ENCODE data around the gene EDC4.

Gene EDC4

DNA sequence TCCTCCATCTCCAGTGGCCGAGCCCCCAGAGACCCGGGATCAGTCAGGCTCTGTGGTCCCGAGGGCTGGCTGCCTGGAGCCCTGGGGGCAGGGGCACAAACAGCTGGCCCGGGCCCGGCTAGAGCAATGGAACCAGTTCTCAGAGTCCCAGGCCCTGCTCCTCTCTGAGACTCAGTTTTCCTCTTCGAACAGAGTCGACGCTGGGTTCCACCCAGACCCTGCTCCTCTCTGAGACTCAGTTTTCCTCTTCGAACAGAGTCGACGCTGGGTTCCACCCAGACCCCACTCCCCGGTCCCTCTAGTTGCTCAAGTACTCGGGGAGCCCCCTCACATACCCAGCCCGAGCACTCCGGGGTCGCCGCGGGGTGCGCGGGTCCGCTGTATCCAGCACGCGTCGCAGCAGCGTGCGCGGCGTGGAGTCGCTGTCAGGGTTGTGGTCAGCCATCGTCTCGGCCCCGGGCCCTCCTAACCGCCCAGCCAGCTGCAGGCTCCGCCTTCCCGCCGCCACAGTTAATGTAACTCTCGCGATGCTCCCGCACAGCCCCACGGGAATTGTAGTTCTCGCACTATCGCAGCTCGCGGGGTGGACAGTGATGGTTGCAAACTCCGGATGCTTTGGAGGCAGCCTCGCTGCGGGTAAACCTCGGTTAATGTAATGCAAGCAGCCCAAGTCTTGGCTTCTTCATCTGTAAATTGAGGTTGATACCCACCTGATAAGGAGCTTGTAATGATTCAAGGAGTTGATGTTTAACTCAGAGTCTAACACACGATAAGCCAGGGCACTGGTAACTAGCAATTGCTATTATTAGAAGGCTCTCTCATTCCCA, 39.2 kb upstream of the EDC4 start:
- ATAC-seq = peak; percentile 99
- TF ChIP-seq RARB (CRISPR knock-in tag; IDR thresholded peaks at IDR 0.05) (no peak), TCF4 (CRISPR knock-in tag; IDR thresholded peaks at IDR 0.05; ENCODE audit: borderline replicate concordance) (no peak), ZFP30 (CRISPR knock-in tag; IDR thresholded peaks at IDR 0.05) (no peak), ZC3H10 (CRISPR knock-in tag; IDR thresholded peaks at IDR 0.05) (no peak), ESRRG (CRISPR knock-in tag; IDR thresholded peaks at IDR 0.05) (no peak), TOX (CRISPR knock-in tag; IDR thresholded peaks at IDR 0.05; ENCODE audit: borderline replicate concordance) (no peak), ARNTL (CRISPR knock-in tag; IDR thresholded peaks at IDR 0.05; ENCODE audit: borderline replicate concordance, low read depth) (no peak), CSDC2 (CRISPR knock-in tag; IDR thresholded peaks at IDR 0.05) (no peak), SNAI2 (CRISPR knock-in tag; IDR thresholded peaks at IDR 0.05) (no peak), ZNF565 (CRISPR knock-in tag; conservative IDR thresholded peaks at IDR 0.05; ENCODE audit: low read depth) (no peak), GLIS3 (CRISPR knock-in tag; IDR thresholded peaks at IDR 0.05) (no peak), ZNF8 (CRISPR knock-in tag; IDR thresholded peaks at IDR 0.05) (no peak), BACH2 (CRISPR knock-in tag; IDR thresholded peaks at IDR 0.05; ENCODE audit: borderline replicate concordance) (no peak), ZNF70 (CRISPR knock-in tag; IDR thresholded peaks at IDR 0.05) (no peak), PPARA (CRISPR knock-in tag; IDR thresholded peaks at IDR 0.05; ENCODE audit: borderline replicate concordance) (no peak)
- TF ChIP-seq, protein P1, sequence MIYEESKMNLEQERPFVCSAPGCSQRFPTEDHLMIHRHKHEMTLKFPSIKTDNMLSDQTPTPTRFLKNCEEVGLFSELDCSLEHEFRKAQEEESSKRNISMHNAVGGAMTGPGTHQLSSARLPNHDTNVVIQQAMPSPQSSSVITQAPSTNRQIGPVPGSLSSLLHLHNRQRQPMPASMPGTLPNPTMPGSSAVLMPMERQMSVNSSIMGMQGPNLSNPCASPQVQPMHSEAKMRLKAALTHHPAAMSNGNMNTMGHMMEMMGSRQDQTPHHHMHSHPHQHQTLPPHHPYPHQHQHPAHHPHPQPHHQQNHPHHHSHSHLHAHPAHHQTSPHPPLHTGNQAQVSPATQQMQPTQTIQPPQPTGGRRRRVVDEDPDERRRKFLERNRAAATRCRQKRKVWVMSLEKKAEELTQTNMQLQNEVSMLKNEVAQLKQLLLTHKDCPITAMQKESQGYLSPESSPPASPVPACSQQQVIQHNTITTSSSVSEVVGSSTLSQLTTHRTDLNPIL (CRISPR knock-in tag; IDR thresholded peaks at IDR 0.05; ENCODE audit: low read depth) = no peak
- TF ChIP-seq, protein P2, sequence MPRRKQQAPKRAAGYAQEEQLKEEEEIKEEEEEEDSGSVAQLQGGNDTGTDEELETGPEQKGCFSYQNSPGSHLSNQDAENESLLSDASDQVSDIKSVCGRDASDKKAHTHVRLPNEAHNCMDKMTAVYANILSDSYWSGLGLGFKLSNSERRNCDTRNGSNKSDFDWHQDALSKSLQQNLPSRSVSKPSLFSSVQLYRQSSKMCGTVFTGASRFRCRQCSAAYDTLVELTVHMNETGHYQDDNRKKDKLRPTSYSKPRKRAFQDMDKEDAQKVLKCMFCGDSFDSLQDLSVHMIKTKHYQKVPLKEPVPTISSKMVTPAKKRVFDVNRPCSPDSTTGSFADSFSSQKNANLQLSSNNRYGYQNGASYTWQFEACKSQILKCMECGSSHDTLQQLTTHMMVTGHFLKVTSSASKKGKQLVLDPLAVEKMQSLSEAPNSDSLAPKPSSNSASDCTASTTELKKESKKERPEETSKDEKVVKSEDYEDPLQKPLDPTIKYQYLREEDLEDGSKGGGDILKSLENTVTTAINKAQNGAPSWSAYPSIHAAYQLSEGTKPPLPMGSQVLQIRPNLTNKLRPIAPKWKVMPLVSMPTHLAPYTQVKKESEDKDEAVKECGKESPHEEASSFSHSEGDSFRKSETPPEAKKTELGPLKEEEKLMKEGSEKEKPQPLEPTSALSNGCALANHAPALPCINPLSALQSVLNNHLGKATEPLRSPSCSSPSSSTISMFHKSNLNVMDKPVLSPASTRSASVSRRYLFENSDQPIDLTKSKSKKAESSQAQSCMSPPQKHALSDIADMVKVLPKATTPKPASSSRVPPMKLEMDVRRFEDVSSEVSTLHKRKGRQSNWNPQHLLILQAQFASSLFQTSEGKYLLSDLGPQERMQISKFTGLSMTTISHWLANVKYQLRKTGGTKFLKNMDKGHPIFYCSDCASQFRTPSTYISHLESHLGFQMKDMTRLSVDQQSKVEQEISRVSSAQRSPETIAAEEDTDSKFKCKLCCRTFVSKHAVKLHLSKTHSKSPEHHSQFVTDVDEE (CRISPR knock-in tag; IDR thresholded peaks at IDR 0.05) = no peak
- TF ChIP-seq, protein P3, sequence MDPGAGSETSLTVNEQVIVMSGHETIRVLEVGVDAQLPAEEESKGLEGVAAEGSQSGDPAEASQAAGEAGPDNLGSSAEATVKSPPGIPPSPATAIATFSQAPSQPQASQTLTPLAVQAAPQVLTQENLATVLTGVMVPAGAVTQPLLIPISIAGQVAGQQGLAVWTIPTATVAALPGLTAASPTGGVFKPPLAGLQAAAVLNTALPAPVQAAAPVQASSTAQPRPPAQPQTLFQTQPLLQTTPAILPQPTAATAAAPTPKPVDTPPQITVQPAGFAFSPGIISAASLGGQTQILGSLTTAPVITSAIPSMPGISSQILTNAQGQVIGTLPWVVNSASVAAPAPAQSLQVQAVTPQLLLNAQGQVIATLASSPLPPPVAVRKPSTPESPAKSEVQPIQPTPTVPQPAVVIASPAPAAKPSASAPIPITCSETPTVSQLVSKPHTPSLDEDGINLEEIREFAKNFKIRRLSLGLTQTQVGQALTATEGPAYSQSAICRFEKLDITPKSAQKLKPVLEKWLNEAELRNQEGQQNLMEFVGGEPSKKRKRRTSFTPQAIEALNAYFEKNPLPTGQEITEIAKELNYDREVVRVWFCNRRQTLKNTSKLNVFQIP (CRISPR knock-in tag; IDR thresholded peaks at IDR 0.05; ENCODE audit: borderline replicate concordance, low read depth) = no peak
- TF ChIP-seq, protein P4, sequence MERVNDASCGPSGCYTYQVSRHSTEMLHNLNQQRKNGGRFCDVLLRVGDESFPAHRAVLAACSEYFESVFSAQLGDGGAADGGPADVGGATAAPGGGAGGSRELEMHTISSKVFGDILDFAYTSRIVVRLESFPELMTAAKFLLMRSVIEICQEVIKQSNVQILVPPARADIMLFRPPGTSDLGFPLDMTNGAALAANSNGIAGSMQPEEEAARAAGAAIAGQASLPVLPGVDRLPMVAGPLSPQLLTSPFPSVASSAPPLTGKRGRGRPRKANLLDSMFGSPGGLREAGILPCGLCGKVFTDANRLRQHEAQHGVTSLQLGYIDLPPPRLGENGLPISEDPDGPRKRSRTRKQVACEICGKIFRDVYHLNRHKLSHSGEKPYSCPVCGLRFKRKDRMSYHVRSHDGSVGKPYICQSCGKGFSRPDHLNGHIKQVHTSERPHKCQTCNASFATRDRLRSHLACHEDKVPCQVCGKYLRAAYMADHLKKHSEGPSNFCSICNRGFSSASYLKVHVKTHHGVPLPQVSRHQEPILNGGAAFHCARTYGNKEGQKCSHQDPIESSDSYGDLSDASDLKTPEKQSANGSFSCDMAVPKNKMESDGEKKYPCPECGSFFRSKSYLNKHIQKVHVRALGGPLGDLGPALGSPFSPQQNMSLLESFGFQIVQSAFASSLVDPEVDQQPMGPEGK (CRISPR knock-in tag; IDR thresholded peaks at IDR 0.05; ENCODE audit: borderline replicate concordance) = no peak

DNA sequence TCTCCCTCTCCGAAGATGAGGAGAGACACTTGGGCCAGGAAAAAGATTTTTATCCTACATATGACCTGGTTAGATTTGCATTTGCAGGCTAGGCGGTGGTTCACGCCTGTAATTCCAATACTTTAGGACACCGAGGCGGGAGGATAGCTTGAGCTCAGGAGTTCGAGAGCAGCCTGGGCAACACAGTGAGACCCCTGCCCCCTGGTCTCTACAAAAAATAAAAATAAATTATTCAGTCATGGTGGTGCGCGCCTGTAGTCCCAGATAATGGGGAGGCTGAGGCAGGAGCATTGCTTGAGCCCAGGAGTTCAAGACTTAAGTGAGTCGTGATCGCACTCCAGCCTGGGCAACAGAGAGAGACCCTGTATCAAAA, 38.6 kb upstream of the EDC4 start:
- no peak for ATAC-seq
- TF ChIP-seq PPARA (CRISPR knock-in tag; IDR thresholded peaks at IDR 0.05; ENCODE audit: borderline replicate concordance) (no peak), ZNF565 (CRISPR knock-in tag; conservative IDR thresholded peaks at IDR 0.05; ENCODE audit: low read depth) (no peak), RARB (CRISPR knock-in tag; IDR thresholded peaks at IDR 0.05) (no peak), OSR1 (CRISPR knock-in tag; IDR thresholded peaks at IDR 0.05) (no peak), ZNF8 (CRISPR knock-in tag; IDR thresholded peaks at IDR 0.05) (no peak), ZFP3 (CRISPR knock-in tag; IDR thresholded peaks at IDR 0.05) (no peak), ISL1 (CRISPR knock-in tag; IDR thresholded peaks at IDR 0.05) (no peak), ZC3H10 (CRISPR knock-in tag; IDR thresholded peaks at IDR 0.05) (no peak), TCF4 (CRISPR knock-in tag; IDR thresholded peaks at IDR 0.05; ENCODE audit: borderline replicate concordance) (no peak), ARNTL (CRISPR knock-in tag; IDR thresholded peaks at IDR 0.05; ENCODE audit: borderline replicate concordance, low read depth) (no peak), GLIS3 (CRISPR knock-in tag; IDR thresholded peaks at IDR 0.05) (no peak), ZNF70 (CRISPR knock-in tag; IDR thresholded peaks at IDR 0.05) (no peak), BACH2 (CRISPR knock-in tag; IDR thresholded peaks at IDR 0.05; ENCODE audit: borderline replicate concordance) (no peak)
- TF ChIP-seq, protein P2 (CRISPR knock-in tag; IDR thresholded peaks at IDR 0.05) = no peak
- TF ChIP-seq, protein P5, sequence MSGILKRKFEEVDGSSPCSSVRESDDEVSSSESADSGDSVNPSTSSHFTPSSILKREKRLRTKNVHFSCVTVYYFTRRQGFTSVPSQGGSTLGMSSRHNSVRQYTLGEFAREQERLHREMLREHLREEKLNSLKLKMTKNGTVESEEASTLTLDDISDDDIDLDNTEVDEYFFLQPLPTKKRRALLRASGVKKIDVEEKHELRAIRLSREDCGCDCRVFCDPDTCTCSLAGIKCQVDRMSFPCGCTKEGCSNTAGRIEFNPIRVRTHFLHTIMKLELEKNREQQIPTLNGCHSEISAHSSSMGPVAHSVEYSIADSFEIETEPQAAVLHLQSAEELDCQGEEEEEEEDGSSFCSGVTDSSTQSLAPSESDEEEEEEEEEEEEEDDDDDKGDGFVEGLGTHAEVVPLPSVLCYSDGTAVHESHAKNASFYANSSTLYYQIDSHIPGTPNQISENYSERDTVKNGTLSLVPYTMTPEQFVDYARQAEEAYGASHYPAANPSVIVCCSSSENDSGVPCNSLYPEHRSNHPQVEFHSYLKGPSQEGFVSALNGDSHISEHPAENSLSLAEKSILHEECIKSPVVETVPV (CRISPR knock-in tag; IDR thresholded peaks at IDR 0.05) = no peak
- TF ChIP-seq, protein P3 (CRISPR knock-in tag; IDR thresholded peaks at IDR 0.05; ENCODE audit: borderline replicate concordance, low read depth) = no peak
